ENCODE data around the gene LRMDA. TPM values are rescaled to one million over a fixed set of nuclear protein-coding genes. Genes with fewer than 3 reads are reported as not detected.

Gene LRMDA
- total and polyA plus RNA-seq, 7 donors, result 1.0 to 5.7 (median 2.5) TPM

DNA sequence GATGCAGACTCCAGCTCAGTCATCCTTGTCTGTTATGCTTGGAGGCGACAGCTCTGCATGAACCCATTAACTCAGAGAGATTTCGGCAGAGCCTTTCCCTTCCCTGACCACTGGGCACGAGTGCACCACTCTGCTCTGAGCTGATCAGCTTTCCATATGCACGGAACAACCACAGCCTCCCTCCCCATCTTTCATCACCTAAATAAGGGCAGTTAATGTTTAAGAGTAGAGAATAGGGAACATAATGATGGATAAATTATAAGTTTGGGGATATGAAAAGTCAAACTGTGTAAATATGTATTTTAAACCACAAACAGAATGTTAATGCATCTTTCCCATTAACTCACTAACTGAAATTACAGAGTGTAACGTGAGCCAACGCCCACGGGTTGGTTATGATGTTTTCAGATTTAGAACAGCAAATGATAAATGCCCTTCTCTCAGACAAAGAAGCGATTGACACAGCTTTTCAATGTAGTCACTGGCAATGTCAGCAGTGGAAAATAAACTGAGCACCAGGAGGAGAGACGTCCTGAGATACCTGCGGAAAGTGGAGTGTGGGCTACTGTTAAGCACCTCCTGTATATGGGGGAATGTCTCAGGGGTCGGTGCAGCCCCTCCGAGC is 658.2 kb downstream of the LRMDA start:
- no peak overlapping the region for H3K27ac ChIP-seq
- no peaks in the 10 kb centered on the region for H3K9me3 ChIP-seq
- no peak for ATAC-seq
- intact Hi-C loops (cut with DNase I), result loop anchor here (5.0 kb wide), 1 partner anchor 687 kb away; the partner anchor contains the start of gene ZNF503 (in 2 of the 2)
- no peaks in the 10 kb centered on the region for H3K36me3 ChIP-seq (ENCODE audit: insufficient read depth in 1 of 2, low read depth in 1 of 2)
- H3K27me3 ChIP-seq (ENCODE audit: insufficient read depth in 3 of 3, low read length in 2 of 3), result no peaks in the 10 kb centered on the region
- no peak overlapping the region for H3K4me3 ChIP-seq
- TF ChIP-seq, protein P1, sequence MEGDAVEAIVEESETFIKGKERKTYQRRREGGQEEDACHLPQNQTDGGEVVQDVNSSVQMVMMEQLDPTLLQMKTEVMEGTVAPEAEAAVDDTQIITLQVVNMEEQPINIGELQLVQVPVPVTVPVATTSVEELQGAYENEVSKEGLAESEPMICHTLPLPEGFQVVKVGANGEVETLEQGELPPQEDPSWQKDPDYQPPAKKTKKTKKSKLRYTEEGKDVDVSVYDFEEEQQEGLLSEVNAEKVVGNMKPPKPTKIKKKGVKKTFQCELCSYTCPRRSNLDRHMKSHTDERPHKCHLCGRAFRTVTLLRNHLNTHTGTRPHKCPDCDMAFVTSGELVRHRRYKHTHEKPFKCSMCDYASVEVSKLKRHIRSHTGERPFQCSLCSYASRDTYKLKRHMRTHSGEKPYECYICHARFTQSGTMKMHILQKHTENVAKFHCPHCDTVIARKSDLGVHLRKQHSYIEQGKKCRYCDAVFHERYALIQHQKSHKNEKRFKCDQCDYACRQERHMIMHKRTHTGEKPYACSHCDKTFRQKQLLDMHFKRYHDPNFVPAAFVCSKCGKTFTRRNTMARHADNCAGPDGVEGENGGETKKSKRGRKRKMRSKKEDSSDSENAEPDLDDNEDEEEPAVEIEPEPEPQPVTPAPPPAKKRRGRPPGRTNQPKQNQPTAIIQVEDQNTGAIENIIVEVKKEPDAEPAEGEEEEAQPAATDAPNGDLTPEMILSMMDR (IDR thresholded peaks at IDR 0.05), result no peak
- DNase-seq, result no peak
- peaks cover 26% of the 10 kb centered on the region for H3K4me1 ChIP-seq
- 84 to 87% (median 86%) methylated on average over 12 of the region's 12 CpGs for WGBS, 3 donors

DNA sequence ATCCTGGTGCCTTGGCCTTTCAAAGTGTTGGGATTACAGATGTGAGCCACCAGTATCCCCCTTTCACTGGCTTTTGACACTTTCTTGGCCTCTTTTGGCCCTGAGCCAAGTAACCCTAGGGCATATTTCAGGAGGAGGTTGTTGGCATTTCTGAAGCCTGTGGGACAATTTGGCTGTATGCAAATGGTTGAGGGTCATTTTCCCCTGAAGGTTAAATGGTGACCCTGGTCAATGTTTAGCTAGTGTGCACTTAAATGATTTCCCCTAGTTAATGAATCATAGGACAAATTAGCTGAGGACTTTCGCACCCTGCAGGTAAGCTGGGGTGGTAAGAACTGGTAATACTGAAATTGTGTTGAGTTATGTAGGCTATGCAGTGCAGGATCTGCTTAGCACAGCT is 660.5 kb downstream of the LRMDA start:
- Histone ChIP-seq H3K36me3 (ENCODE audit: insufficient read depth in 1 of 2, low read depth in 1 of 2) (no peaks in the 10 kb centered on the region), H3K27me3 (ENCODE audit: insufficient read depth in 3 of 3, low read length in 2 of 3) (no peaks in the 10 kb centered on the region), H3K4me3 (no peak overlapping the region), H3K9me3 (no peaks in the 10 kb centered on the region), H3K27ac (no peak overlapping the region), H3K4me1 (peaks cover 8% of the 10 kb centered on the region)
- ATAC-seq (no peak), DNase-seq (no peak)
- intact Hi-C loops (cut with DNase I), result no loop called here
- 95 to 100% (median 97%) methylated on average over 1 of the region's 1 CpG for WGBS, 3 donors
- TF ChIP-seq, protein P1 (IDR thresholded peaks at IDR 0.05), result no peak

DNA sequence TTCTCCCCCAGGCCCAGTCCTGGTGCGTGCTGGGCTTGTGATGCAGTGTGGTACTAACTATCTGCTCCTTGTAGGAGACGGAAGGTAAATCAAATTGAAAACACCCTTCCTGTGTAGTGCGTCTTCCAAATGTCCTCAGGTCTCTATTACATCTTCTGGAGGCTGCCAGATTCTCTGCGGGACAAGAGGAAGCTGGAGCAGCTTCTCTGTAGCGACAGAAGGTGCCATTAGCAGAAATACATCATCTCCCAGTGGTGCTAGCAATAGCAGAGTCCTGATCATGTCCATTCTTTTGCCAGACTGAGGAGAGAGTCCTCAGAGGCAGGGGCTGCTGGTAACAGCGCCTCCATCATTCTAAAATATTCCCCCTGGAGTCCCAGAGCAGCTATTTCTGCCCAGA is 675.2 kb downstream of the LRMDA start:
- ATAC-seq (no peak), DNase-seq (no peak)
- TF ChIP-seq, protein P1 (IDR thresholded peaks at IDR 0.05), result no peak
- no peak overlapping the region for H3K4me3 ChIP-seq
- WGBS, 3 donors, result 90 to 91% (median 91%) methylated on average over 6 of the region's 6 CpGs
- H3K27me3 ChIP-seq (ENCODE audit: insufficient read depth in 3 of 3, low read length in 2 of 3), result peaks cover 0 to 25% (median 8%) of the 10 kb centered on the region in 3 donors
- H3K36me3 ChIP-seq (ENCODE audit: insufficient read depth in 1 of 2, low read depth in 1 of 2), result no peaks in the 10 kb centered on the region
- intact Hi-C loops (cut with DNase I), result no loop called here
- no peaks in the 10 kb centered on the region for H3K9me3 ChIP-seq
- H3K4me1 ChIP-seq, result no peaks in the 10 kb centered on the region
- no peak overlapping the region for H3K27ac ChIP-seq

DNA sequence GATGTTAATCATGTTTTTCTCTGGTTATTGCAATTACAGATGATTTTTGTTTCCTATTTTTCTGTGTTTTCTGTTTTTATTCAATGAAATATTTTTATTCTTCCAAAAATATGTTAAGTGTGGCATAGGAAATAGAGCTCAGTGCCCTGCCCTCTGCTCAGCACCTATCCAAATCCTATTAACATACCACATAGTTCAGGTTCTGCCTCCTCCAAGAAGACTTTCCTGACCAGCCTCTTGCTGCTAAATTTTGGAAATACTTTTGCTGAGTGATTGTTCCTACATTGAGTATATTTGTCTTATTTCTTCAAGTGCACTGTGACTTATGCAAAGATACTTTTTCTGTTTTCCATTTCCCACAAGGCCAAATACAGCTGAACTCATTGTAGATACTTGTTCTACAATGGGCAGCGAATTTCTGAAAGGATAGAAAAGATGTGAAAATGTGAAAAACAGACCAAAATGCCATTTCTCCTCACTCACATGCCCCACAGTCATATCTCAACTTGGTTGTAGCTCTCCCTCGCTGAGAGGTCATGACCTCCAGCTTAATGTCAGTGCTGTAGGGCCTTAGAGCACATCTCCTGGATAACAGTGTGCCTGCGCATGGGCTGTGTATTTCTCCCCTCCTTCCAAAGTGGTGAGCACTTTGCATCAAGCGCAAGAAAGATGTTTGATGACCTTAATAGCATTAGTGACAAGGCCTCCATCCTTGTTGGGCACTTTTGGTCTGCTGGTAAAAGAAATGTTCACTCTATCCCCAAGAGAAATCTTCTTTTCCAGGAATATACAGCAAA is 677.3 kb downstream of the LRMDA start:
- TF ChIP-seq, protein P1 (IDR thresholded peaks at IDR 0.05), result no peak
- peaks cover 3% of the 10 kb centered on the region for H3K4me1 ChIP-seq
- H3K9me3 ChIP-seq, result no peaks in the 10 kb centered on the region
- ATAC-seq (no peak), DNase-seq (no peak)
- H3K27ac ChIP-seq, result no peak overlapping the region
- peaks cover 0 to 35% (median 9%) of the 10 kb centered on the region in 3 donors for H3K27me3 ChIP-seq (ENCODE audit: insufficient read depth in 3 of 3, low read length in 2 of 3)
- 88 to 91% (median 89%) methylated on average over 4 of the region's 4 CpGs for WGBS, 3 donors
- H3K4me3 ChIP-seq, result no peak overlapping the region
- H3K36me3 ChIP-seq (ENCODE audit: insufficient read depth in 1 of 2, low read depth in 1 of 2), result no peaks in the 10 kb centered on the region
- intact Hi-C loops (cut with DNase I), result no loop called here
